ENCODE results near the gene SLC26A4. TPM values are rescaled to one million over a fixed set of nuclear protein-coding genes. Genes with fewer than 3 reads are reported as not detected.

SLC26A4 gene
- 1.7 and 10.2 TPM in 2 replicates for total RNA-seq

GRCh38 chr7:107660381-107661080, at the start of gene SLC26A4:
TSS of gene SLC26A4 (plus strand) at chr7:107660828. CDS start at chr7:107661642, 814 bp downstream.

GRCh38 chr7:107743567-107744344, 83.1 kb downstream of the SLC26A4 start, which contains the start of gene CBLL1:
TSS of gene CBLL1 (plus strand) at chr7:107744142. CDS start at chr7:107744164, 22 bp downstream.

Other genes starting within 250 kb of the SLC26A4 start
- under 0.01 TPM in 1 of 2 replicates, not detected in the other for gene GPR22, start 190.8 kb upstream of the SLC26A4 start, total RNA-seq
- 29.7 and 31.9 TPM in 2 replicates for gene COG5, start 96.9 kb upstream of the SLC26A4 start, total RNA-seq
- gene DUS4L, start 96.9 kb upstream of the SLC26A4 start, total RNA-seq = 6.2 and 8.1 TPM in 2 replicates
- gene BCAP29, start 80.6 kb upstream of the SLC26A4 start, total RNA-seq = 64.4 and 77.5 TPM in 2 replicates
- 15.0 and 15.2 TPM in 2 replicates for gene CBLL1, start 83.3 kb downstream of the SLC26A4 start, total RNA-seq
- not detected in 2 replicates for gene SLC26A3, start 142.4 kb downstream of the SLC26A4 start, total RNA-seq
- 45.1 and 72.5 TPM in 2 replicates for gene DLD, start 230.4 kb downstream of the SLC26A4 start, total RNA-seq